GM18867 (cell line): Measurements from ENCODE around the gene NFKBIZ.
A peak's percentile ranks its signal among the peaks of the same experiment; 100 is the strongest.

Experiments used
- ATAC-seq: cut with Tn5 transposase; IDR thresholded peaks from one replicate; pipeline ENCODE4 v1.9.1; 2021; ENCODE audit warnings: mild to moderate bottlenecking, moderate library complexity; ENCODE audit not compliant: unreplicated experiment

Gene NFKBIZ

GRCh38 chr3:101824702-101825101 is 24.6 kb upstream of the NFKBIZ start:
- no peak for ATAC-seq

- no peak for ATAC-seq
Measured at GRCh38 chr3:101825904-101826445, 23.3 kb upstream of the NFKBIZ start.

- peak; percentile 92 for ATAC-seq
Measured at GRCh38 chr3:101827211-101828174, 21.8 kb upstream of the NFKBIZ start.

GRCh38 chr3:101828276-101828675 is 21.0 kb upstream of the NFKBIZ start:
- no peak for ATAC-seq

- ATAC-seq = peak; percentile 53
Measured at GRCh38 chr3:101828691-101829436, 20.4 kb upstream of the NFKBIZ start.

- no peak for ATAC-seq
Measured at GRCh38 chr3:101829437-101829830, 19.9 kb upstream of the NFKBIZ start.

- peak; percentile 24 for ATAC-seq
Measured at GRCh38 chr3:101829874-101830273, 19.4 kb upstream of the NFKBIZ start.

- peak; percentile 21 for ATAC-seq
Measured at GRCh38 chr3:101833446-101833974, 15.8 kb upstream of the NFKBIZ start.

GRCh38 chr3:101835676-101836075 is 13.6 kb upstream of the NFKBIZ start:
- ATAC-seq = no peak

GRCh38 chr3:101836160-101836559 is 13.2 kb upstream of the NFKBIZ start:
- ATAC-seq = no peak

GRCh38 chr3:101836652-101837598 is 12.4 kb upstream of the NFKBIZ start:
- no peak for ATAC-seq

- no peak for ATAC-seq
Measured at GRCh38 chr3:101838691-101839090, 10.6 kb upstream of the NFKBIZ start.

GRCh38 chr3:101840066-101840465 is 9.2 kb upstream of the NFKBIZ start:
- ATAC-seq = no peak

GRCh38 chr3:101842245-101842934 is 6.9 kb upstream of the NFKBIZ start:
- ATAC-seq = no peak

- peak; percentile 34 for ATAC-seq
Measured at GRCh38 chr3:101842935-101843330, 6.4 kb upstream of the NFKBIZ start.

GRCh38 chr3:101845425-101845824 is 3.9 kb upstream of the NFKBIZ start:
- ATAC-seq = no peak

- no peak for ATAC-seq
Measured at GRCh38 chr3:101846709-101847108, 2.6 kb upstream of the NFKBIZ start.

- ATAC-seq = no peak
Measured at GRCh38 chr3:101847328-101847727, 2.0 kb upstream of the NFKBIZ start.

- ATAC-seq = no peak
Measured at GRCh38 chr3:101848326-101848725, 988 bp upstream of the NFKBIZ start.
